Measurements from ENCODE around the gene CDC23.

DNA sequence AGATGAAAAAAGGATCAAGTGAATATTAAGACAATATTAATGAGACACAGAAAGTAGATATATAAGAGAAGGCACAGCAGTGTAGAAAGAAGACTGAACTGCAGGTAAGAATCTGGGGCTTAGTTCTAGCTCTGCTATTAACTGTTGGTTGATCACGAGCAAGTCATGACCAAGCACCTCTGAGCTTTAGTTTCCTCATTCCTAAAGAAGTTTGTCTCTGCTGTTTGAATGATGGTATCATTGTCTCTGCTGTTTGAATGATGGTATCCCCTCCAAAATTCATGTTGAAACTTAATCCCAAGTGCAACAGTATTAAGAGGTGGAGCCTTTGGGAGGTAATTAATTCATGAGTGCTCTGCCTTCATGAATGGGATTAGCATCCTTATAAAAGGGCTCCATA is 71.4 kb downstream of the CDC23 start:
- TF ChIP-seq, protein P1, sequence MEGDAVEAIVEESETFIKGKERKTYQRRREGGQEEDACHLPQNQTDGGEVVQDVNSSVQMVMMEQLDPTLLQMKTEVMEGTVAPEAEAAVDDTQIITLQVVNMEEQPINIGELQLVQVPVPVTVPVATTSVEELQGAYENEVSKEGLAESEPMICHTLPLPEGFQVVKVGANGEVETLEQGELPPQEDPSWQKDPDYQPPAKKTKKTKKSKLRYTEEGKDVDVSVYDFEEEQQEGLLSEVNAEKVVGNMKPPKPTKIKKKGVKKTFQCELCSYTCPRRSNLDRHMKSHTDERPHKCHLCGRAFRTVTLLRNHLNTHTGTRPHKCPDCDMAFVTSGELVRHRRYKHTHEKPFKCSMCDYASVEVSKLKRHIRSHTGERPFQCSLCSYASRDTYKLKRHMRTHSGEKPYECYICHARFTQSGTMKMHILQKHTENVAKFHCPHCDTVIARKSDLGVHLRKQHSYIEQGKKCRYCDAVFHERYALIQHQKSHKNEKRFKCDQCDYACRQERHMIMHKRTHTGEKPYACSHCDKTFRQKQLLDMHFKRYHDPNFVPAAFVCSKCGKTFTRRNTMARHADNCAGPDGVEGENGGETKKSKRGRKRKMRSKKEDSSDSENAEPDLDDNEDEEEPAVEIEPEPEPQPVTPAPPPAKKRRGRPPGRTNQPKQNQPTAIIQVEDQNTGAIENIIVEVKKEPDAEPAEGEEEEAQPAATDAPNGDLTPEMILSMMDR (IDR thresholded peaks at IDR 0.05): no peak
- no peak for TF ChIP-seq EZH2 (IDR thresholded peaks at IDR 0.05; ENCODE audit: borderline replicate concordance, insufficient read depth, low read depth, low read length, poor library complexity, severe bottlenecking)
